Thyroid gland (tissue), 4 donors: ENCODE results near the gene OR4Q2.

ENCODE experiments used
- CTCF ChIP-seq, 6 experiments: fragments of 200-600 bp in 3 of 6; fragments of 450-650 bp in 3 of 6; sonication (generic) in 3 of 6; IDR thresholded peaks; one replicate each; pipeline ENCODE4 v1.5.1; 2016 to 2019; ENCODE audit warnings: antibody characterized with exemption in 6 of 6, mild to moderate bottlenecking in 2 of 6, inconsistent platforms in 1 of 6, moderate library complexity in 1 of 6
- POLR2A ChIP-seq, 2 donors: fragments of 450-650 bp; IDR thresholded peaks; one replicate each; pipeline ENCODE4 v1.6.1; 2017; ENCODE audit warnings: antibody characterized with exemption in 2 of 2, mild to moderate bottlenecking in 2 of 2, moderate library complexity in 1 of 2

- no peak for TF ChIP-seq CTCF (IDR thresholded peaks at IDR 0.05)
- TF ChIP-seq POLR2A (IDR thresholded peaks at IDR 0.05): no peak
Observed at GRCh38 chr14:20001863-20002262, at the start of gene OR4Q2.
